Activated CD4-positive, alpha-beta T cell treated with anti-CD3 and anti-CD28 coated beads, Interleukin-2, amount 50 U/mL, for 4 hours (primary cell): ENCODE results near the gene ACSF3.

Experiments
- DNase-seq, 2 experiments: peaks; one replicate each; pipeline ENCODE4 v3.0.0-alpha.2; 2020

Gene ACSF3

DNA sequence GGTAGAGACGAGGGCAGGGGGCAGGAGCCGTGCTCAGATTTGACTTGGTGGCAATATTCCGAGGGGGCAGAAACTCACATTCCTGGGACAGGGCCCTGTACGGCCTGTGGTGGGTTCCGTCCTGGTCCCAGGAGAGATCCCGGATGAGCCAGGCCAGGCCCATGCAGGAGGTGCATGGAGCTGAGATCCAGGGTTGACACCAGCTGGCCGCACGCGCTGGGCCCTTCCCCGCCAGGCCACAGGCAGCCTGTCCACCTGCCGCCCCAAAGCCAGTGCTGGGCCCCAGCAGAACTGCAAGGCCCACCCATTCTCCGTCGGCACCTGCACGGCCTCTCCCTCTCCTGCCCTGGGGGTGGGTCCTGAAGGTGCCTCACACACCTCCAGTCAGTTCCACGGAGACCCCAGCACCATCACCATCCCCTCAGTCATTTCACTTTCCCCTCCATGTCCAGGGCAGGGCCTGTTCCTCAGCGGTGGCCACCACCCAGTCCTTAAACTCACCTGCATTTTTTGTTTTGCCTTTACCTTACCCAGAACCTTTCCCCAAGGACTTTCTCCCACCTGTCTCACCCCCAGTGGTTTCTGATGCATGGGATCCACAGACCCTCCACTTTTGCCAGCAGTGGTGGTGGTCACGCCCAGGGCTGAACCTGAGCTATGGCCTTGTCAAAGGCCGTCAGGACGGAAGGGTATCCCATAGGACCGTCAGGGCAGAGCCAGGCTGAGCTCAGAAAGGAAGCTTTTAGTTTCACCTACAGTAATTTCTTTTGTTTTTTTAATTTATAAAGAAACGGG, 52.8 kb downstream of the ACSF3 start:
- DNase-seq = no peak

DNA sequence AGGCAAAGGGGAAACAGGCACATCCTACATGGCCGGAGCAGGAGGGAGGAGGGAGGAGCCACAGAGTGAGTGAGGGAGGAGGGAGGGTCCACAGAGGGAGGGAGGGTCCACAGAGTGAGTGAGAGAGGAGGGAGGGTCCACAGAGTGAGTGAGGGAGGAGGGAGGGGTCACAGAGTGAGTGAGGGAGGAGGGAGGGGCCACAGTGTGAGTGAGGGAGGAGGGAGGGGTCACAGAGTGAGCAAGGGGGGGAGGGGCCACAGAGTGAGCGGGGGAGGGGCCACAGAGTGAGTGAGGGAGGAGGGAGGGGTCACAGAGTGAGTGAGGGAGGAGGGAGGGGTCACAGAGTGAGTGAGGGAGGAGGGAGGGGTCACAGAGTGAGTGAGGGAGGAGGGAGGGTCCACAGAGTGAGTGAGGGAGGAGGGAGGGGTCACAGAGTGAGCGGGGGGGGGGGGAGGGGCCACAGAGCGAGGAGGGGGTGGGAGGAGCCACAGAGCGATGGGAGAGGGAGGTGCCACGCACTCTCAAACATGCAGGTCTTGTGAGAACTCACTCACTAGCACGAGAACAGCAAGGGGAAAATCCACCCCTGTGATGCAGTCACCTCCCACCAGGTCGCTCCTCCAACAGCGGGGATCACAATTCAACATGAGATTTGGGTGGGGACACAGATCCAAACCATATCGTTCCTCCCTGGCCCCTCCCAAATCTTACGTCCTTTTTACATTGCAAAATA, 53.6 kb downstream of the ACSF3 start:
- DNase-seq = no peak

DNA sequence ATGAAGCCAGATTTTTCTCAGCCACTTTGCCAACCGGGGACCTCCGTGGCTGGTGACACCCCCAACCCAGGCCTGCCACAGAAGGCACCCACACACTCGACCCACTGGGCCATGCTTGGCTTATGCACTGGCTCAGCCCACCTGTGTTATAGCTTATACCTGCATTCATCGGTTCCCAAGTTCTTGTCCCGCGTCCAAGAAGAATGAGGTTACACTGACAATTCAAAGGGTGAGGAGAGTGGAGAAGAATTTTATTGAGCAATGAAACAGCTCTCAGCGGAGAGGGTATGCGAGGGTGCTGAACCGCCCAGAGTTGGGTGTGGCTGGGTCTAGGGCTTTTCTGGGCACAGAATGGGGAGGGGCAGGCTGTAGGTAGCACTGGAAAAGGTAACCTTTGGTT, 55.7 kb downstream of the ACSF3 start:
- DNase-seq = no peak

DNA sequence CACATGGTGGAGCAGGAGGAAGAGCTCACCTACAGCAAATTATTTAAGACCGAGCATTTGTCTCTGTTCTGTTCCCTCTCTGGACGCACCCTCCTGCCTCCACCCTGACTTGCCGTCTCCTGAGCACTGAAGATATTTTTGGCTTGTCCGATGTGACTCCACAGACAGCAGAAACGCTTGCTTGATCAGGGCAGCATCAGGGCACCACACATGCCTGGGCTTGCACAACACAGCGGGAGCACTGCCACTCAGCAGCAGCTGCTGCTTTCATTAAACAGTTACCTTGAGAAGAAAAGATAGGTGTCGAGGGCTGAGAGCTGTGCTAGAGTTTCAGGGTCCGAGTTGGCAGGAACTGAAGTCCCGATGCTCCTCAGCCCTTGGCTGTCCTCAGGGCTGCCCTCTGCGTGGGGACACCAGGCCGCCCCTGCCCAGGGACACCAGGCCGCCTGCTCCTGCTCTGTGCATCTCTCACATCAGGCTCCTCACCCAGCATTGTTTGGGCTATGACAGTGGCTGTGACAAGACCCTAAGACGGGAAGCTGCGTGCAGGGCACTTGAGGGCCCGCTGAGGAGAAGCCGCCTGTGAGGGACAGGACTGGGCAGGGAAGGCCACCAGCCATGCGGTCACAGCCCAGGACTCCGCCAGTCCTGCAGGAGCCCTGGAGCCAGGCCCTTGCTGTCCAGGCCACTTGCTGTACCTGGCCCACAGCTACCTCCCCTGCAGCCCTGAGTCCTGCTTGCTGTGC, 56.6 kb downstream of the ACSF3 start:
- DNase-seq = no peak

DNA sequence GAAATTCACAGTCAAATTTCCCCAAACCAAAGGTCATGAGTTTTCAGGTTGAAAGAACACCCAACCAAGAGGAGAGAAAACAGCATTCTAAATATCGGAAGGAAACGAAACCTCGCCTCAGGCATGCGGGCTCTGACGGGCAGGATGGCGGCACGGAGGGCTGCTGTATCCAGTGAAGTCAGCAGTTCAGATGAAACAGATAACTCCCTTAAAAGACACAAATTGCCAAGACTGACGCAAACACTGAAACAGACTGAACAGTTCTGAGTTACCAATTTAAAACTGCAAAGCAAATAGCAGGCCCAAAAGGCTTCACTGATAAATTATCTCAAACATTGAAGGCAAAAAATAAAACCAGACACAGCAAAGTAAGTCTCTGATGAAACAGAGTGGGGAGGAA, 57.3 kb downstream of the ACSF3 start:
- DNase-seq = no peak

DNA sequence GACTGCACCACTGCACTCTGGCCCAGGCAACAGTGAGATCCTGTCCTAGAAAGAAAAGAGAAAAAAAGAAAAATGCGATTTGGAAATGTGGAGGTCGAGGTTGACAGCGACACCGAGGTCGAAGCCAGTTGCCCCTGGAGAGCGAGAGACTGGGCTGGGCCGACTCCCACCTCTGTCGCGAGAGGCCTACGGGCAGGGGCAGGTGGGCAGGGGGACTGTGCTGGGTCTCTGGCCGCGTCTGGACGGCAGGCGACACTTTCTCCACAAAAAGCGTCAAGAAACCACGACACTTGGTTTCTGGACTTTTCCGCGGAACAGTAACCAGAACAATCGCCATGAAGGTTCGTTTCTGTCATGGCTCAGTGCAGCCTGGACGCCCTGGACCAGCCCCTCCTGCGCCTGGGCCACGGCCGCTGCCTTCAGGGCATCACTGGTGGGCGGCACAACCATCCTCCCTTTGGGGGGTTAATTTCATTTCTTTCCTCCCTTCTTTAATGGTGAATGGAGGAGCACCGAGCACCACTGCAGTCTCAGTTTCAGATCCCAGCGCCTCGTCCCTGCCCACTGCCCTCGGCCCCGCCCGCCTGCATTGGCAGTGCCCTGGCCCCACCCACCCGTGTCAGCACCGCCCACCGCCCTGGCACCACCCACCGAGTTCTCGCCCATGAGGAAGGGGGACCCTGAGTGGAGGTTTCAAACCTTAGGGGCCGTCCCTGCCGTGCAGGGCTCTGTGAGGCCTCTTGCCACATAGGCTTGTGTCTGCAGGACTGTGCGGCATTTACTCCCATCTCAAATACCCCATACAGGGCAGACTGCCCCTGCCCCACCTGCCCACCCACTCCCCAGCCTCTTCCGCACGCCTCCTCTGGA, 59.4 kb downstream of the ACSF3 start:
- no peak for DNase-seq

DNA sequence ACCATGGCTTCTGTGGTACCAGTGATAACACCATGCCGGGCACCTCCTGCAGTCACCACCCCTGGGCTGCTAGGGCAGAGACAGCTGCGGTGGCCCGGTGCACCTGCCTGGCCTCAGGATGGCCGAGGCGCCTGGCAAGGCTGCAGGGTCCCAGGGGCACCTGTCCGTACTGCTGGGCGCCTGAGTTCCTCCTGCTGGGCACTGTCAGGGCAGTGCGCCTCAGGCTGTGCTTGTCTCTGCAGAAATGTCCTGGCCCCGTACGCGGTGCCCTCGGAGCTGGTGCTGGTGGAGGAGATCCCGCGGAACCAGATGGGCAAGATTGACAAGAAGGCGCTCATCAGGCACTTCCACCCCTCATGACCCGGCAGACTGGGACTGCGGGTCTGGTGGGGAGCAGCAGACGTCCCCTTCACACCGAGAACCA, 60.2 kb downstream of the ACSF3 start:
- DNase-seq = no peak

DNA sequence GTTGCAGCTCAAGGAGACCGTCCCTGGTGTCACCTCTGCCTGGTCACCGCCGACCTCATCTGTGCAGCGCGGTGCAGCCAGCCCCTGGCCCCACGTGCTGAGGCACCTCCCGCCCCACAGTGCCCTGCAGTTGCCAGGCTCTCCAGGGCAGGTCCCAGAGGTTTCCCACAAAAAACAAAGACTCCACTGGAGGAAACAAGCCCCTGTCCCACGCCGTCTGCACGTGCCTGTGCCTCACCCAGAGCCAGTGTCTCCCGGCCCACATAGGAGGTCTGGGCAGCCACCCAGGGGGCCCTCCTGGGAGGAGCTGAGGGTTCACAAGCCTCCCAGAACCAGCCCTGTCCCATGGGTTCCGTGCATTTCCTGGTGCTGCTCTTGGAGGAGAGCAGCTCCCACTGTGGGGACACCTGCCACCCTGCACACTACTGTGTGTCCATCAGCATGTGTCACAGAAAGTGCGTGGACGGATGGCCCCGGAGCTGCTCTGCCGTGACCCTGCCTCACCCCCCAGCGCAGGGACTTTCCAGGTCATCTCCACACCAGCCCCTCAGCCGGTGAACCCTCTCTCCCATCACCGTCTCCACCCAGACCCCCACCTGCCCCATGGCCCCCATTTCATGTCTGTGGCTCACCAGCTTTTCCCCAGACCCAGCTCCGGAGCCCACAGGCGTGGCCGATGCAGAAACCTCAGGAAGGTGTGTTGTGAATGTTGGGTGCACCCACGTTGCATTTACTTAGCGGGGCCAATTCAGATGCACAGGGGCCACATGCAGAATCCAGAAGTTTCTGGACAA, 60.9 kb downstream of the ACSF3 start:
- no peak for DNase-seq

DNA sequence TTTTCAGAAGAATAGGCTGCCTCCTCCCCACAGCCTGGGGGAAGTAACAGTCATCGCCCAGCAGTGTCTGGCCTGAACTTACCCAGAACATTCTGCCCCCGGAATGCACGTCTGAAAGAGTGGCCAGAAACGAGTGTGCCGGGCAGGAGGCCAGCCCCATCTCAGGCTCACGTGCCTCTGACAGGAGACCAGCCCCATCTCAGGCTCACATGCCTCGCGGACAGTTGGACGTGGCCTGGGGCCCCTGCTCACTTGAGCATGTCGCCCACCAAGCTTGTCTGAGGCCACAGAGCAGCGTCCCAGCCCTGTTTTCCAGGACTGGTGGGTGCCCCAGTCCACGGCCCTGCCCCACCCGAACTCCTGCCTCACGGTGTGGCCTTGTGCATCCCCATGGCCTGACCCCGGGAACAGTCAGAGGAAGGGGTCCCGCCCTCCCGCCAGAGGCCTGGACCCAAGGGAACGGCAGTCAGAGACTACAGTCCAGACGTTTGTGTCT, 61.6 kb downstream of the ACSF3 start:
- DNase-seq = no peak

DNA sequence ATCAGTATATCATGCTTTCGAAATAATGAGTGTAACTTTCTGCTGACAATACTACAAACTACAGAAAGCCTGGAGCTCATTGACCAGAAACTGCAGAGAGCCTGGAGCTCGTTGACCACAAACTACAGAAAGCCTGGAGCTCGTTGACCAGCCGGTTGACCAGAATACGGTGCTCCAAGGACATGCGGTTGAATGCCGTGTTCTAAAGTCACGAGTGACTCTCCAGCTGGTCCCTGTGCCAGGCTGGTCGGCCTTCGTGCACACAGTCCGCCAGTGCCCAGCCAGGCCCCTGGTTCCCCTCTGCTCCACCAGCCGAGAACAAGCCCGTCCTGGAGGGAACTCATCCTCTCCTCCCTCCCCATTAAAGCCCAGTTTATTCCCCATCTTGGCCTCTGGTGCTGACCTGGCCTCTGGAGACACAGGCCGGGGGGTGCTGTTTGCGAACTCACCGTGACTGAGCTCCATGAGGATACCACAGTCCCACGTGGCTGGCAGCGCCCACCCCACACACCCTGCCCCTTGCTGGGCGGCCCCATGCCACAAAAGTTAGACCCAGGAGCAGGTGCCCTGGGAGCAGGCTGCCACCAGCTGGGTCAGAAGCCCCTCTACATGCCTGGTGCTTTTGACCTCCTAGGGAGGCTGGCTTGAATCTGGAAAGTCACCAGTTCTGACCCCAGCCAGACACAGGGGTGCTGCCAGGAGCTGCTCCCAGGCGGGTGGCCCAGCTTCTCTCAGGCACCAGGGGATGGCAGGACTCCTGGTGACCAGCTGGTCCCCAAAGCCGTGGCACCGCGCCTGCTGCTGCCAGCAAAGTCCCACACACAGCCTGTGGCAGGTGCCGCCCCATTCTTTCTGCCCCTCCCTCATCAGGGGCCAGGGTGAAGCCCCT, 62.4 kb downstream of the ACSF3 start:
- DNase-seq = no peak

DNA sequence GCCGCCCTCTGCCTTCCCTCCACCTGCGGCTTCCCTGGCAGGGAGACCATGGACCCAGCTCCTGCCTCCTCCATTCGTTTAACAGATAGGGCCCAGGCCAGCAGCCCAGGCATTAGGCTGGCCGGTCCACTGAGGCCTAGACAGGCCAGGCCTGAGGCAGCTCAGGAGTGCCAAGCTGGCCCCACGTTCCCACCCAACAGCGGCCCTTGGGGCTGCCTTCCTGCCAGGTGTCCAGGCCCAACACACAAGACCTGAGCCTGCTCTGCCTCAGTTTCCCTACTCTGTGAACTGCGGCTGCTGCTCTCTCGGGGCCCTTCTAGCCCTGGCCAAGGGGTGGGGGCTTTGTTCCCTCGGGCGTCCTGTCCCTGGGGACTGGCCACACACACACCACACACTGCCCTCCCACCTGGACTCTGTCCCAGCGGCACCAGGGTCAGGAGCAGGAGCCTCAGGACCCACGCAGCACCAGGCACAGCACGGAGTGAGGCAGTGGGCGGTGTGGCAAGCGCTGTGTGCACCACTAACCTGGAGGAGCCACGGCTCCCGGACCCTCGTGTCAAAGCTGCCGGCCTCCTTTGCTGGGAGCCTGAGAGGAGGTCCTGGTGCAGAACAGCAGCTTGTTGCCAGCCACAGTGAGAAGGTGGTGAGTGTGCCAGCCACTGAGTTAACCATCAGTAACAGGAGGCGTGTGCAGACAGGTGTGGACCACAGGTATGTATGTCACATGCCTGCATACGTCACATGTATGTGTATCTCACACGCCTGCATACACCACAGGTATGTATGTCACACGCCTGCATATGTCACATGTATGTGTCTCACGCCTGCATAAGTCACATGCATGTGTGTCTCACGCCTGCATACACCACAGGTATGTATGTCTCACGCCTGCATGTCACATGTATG, 63.3 kb downstream of the ACSF3 start:
- no peak for DNase-seq

DNA sequence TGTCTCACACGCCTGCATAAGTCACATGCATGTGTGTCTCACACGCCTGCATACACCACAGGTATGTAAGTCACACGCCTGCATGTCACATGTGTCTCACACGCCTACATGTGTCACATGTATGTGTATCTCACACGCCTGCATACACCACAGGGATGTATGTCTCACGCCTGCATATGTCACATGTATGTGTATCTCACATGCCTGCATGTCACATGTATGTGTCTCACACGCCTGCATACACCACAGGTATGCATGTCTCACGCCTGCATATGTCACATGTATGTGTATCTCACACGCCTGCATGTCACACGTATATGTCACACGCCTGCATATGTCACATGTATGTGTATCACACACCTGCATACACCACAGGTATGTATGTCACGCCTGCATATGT, 64.1 kb downstream of the ACSF3 start:
- no peak for DNase-seq

DNA sequence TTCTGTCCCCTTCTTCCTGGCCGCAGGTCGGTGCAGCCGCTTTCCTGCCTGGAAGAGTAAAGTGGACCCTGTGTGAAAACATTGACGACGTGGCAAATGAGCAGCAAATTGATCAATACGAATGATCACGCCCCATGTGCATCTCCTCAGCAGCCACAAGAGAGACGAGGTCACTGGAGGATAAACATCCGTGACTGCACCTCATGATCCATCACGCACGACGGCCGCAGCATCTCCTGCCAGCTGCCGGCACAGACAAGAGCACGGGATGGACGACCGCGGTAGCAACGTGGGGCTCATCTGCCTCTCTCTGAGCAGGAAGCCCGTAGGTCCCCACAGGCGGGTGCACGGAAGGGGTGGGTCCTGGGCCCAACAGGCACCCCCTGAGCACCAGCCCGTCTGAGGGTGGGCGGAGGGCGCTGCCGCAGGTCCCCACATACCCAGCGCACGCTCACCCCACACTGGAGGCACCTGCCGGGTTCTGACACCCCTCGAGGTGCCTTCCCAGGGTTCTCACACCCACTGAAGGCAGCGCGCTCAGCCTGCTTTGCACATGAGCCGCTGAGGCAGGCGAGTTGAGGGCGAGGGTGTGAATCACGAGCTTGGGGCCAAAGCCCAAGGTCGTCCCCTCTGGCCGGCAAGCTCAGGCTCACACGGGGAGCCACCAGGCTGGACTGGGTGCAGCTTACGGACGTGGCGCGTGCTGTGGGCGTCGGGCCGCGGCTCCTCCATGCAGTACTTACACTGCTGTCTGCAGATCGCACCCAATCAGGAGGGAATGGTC, 65.6 kb downstream of the ACSF3 start:
- DNase-seq = no peak

DNA sequence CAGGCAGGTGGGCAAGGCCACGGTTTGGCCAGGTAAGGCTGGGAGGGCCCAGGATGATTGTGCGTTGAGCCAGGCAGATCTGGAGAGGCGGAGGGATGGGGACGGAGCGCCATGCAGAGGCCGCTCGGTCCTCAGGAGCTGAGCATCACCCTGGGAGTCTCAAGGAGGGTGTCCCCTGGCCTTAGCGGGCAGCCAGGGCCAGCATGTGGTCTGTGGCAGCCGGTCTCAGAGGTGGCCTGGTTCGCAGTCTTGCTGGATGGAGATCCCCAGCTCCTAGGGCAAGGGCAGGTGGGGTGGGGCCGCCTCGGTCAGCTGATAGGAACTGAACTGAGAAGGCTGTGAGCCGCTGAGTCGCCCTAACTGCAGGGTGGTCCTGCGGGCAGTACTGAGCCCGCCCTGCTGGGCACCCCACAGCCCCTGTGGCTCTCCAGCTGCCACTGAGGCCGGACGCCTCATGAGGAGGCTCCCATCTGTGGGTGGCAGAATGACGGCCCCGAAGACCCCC, 66.2 kb downstream of the ACSF3 start:
- no peak for DNase-seq

DNA sequence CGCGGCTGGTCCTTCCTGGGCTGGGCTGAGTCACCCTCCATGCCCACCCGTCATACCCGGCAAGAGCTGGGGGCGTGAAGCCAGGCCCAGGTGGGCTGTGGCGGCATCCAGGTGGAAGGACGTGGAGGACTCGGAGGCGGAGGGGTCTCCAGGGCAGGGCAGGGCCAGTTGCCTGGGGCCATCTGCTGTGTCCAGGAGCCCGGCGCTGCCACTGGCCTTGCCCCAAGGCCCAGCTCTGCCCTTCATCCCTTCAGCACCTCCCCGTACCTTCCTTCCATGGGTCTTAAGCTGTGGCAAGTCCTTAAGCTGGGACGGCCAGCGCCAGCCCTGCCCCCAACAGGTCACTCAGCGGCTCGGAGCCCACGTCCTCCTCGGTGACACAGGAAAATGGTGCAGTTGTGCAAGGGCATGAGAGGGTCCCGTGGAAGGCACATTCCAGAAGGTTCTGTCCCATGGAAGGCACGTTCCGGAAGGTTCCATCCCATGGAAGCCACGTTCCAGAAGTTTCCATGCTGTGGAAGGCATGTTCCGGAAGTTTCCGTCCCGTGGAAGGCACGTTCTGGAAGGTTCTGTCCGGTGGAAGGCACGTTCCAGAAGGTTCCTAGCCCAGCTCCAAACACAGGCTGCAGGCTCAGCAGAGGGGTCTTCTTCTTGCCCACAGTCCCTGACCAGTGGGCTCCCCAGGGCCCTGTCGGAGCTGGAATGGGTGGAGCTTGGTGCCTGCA, 67.5 kb downstream of the ACSF3 start:
- DNase-seq = no peak

DNA sequence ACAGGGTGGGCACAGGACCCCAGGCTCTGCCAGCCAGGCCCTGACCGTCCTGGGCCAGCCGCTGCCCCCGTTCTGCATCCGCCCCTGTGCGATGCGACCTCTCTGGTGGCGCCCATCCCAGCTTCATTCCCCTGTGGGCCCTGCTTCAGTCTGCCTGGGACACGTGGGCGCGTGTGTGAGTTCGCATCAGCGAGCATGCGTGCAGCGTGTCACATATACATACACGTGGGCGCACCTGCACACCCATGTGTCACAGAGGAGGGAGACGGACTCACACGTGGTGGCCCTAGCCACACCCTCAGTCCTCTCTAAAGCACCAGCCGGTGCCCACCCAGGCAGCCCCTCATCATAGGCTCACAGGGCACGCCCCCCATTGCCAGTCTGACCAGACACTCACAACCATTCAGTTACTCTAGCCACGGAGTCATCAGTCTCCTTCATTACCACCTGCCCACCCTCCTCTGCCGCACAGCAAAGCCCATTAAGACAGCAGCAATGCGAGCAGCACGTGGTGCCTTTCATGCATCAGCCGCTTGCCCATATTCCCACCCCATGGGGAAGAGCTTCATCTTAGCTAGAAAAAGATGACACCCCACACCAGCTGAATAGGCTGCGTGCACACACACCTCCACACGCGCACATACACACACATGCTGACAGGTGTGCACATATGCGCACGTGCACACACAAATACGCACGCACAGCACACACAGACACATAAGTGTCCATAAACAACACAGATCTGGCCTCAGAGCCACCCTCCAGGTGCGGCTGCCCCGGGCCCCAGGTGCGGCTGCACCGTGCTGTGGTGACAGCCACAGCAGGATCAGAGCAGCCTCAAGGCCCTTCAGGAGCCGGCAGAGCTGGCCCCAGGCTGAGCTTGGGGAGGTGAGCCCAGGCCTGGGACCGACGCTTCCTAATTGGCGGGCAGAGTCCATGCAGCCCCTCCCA, 68.4 kb downstream of the ACSF3 start:
- DNase-seq = no peak

DNA sequence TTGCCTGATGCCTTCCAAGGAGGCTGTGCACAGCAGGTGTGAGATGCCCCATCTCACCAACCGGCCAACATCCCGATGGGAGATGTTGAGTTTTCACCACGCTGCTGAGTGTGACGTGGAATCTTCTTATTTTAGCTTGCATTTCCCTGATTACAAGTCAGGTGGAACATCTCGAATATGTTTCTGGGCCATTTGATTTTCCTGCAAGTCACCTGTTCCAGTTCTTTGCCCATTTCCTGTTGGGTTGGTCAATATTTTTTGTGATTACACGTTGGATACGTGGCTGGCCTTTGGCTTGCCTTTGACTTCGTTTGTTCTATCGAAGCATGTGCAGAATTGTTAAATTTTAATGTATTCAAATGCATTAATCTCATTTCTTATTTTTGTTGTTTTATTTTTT, 69.6 kb downstream of the ACSF3 start:
- no peak for DNase-seq
